Jurkat, Clone E6-1 (cell line): ENCODE results near the gene DUOXA1.
"Not testable (repeated sequence)": the region's sequence is repeated elsewhere in the genome, so short reads cannot be mapped to it uniquely, and the experiment has no call there.

Experiments used
- DNase-seq: peaks from one replicate; pipeline ENCODE4 v3.0.0-alpha.2; 2011; ENCODE audit warnings: low read depth, low spot score
- H3K4me3 ChIP-seq: 2 replicates; pipeline ENCODE4 v1.5.1; 2011; ENCODE audit warnings: mild to moderate bottlenecking, low read length, control low read depth, moderate library complexity

The DUOXA1 gene

DNA sequence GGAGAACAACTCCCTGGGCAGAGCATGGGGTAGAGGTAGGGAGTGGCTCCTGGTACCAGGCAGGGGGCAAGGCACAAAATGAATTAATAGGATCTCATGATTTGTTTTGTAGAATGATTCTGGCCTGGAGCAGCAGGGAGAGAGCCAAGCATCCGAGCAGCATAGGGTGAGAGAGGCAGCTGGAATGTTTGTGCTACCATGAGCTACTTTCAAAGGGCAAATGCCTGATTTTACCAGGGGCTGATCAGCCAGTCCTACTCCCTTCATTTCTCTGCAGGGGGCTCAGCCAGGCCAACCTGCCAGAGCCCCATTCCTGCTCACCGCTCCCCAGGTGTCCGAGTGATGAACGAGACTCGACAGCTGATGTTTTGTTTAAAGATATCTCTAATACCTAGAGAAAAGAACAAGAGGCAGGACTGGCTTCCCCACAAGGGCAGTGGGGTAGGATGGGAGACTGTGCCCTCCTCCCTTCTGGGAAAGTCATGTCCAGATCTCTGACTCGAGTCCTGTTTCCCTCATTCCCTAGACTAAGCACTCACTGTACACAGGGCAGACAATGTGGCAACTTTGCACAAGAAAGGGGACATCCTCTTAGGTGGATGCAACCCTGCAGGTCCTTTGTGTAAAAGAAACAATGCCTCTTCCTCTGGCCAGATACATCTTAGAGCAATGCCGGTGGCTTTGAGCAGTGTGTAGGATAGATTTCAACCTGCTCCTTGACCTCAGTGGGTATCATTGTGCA, 28.6 kb downstream of the DUOXA1 start:
- no peak overlapping the region for H3K4me3 ChIP-seq
- DNase-seq: no peak

DNA sequence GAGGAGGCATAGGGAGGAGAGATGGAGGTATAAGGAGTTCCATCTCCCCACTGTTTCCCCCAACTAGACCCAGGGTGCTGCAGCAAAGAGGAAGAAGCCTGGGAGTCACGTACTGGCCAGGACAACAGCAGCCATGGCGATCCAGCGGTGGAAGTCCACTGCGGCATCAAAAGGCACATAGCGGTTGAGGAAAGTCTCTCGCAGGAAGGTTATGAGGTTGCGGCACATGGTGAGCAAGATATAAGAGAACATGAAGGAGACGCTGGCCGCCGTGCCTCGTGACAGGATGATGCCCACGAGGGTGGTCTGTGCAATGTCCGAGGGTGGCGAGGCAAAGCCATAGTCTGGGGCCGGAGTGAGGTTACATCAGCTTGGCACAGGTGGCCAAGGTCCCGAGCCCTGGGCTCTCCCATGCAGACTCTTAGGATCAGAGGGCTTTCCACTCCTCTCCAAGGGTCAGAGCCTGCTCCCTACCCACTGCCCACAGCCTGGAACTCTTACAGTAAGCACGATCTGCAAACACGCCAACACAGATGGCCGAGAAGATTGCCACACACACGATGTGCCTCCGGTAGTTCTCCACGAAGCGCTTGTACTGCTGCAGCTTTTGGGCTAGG, 30.0 kb downstream of the DUOXA1 start:
- no peak overlapping the region for H3K4me3 ChIP-seq

GRCh38 chr15:45097466-45097865, 32.2 kb downstream of the DUOXA1 start:
- no peak for DNase-seq
- H3K4me3 ChIP-seq: no peak overlapping the region

More for the DNA sequence above, 30.0 kb downstream of the DUOXA1 start:
- no peak for DNase-seq

GRCh38 chr15:45095661-45096060, 34.0 kb downstream of the DUOXA1 start:
- no peak for DNase-seq
- H3K4me3 ChIP-seq: no peak overlapping the region

DNA sequence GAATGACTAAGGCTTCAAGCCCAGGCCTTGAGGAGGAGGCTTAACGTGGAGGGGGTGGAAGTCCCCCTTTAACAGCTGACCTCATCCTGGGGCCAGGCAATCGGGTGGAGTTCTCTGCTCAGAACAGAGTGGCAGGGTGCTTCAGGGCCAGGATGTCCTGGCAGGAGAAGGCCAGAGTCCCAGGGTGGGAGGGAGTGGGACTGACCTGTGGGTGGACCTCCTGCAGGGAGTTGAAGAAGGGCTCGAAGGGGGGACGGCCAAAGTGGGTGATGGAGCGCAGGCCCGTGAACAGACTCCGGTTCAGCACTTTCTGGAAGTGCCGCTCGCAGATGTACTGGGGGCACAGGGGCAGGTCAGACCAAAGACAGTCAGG, 35.3 kb downstream of the DUOXA1 start:
- no peak overlapping the region for H3K4me3 ChIP-seq
- DNase-seq: no peak

- DNase-seq: no peak
- no peak overlapping the region for H3K4me3 ChIP-seq
Measured at GRCh38 chr15:45093622-45094357, 35.9 kb downstream of the DUOXA1 start.

DNA sequence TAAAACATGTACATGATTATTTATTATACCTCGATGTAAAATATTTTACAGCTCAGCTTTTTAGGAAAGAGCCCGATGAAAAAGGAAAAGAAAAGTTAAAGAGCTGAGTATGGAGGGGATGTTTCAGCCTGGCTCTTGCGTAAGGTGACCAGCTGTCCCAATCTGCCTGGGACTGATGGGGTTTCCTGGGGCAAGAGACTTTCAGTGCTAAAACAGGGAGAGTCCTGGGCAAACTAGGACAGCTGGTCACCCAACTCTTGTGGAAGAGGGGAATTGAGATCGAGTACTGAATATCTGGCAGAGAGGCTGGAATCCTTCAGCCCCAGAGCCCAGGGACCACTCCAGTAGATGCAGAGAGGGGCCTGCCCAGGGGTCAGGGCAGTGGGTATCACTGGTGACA, 36.7 kb downstream of the DUOXA1 start:
- H3K4me3 ChIP-seq: no peak overlapping the region
- no peak for DNase-seq

DNA sequence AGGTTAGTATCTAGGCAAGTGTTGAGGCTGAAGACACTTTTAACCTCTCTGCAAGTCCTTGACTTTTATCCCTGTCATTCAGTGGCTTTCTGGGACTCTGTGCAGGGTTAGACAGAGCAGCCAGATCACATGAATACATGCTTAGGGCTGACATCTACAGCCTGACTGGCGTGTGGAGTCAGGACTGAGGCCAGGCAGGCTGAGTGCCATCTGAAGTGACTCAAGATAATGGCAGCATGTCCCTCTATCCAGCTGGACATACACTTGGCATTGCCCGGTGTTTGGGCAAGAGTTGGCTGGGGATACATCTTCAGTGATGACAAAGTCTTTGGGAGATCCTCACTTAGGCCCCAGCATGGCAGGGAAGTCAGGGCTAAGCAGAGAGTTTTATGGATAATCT, 38.1 kb downstream of the DUOXA1 start:
- no peak overlapping the region for H3K4me3 ChIP-seq
- no peak for DNase-seq

- no peak for DNase-seq
Measured at GRCh38 chr15:45091161-45091560, 38.5 kb downstream of the DUOXA1 start.

DNA sequence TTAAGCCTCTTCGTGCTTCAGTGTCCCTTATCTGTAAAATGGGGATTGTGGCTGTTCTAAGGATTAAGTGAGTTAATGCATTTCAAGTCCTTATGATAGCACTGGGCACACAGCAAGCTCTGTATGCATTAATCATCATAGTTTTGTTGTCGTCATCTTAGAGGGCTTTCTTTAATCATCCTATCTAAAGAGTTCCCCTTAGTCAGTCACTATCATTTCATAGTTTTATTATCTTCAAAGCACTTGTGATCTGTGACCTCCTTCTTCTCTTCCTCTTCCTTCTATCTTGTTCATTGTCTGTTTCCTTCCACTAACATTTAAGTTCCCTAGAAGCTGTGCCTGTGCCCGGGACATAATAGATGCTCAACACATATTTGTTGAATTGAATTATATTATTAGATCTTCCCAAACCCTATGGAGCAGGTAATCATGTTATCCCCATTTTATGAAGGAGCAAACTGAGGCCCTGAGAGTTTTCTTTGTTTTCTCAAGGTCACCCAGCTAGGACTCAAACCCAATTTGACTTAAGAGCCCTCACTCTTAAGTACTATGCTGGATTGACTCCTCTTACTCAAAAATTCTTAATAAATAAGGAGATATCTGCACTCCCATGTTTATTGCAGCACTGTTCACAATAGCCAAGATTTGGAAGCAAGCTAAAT, 39.8 kb downstream of the DUOXA1 start:
- no peak overlapping the region for H3K4me3 ChIP-seq
- DNase-seq: no peak

More at GRCh38 chr15:45091161-45091560, 38.5 kb downstream of the DUOXA1 start:
- no peak overlapping the region for H3K4me3 ChIP-seq

DNA sequence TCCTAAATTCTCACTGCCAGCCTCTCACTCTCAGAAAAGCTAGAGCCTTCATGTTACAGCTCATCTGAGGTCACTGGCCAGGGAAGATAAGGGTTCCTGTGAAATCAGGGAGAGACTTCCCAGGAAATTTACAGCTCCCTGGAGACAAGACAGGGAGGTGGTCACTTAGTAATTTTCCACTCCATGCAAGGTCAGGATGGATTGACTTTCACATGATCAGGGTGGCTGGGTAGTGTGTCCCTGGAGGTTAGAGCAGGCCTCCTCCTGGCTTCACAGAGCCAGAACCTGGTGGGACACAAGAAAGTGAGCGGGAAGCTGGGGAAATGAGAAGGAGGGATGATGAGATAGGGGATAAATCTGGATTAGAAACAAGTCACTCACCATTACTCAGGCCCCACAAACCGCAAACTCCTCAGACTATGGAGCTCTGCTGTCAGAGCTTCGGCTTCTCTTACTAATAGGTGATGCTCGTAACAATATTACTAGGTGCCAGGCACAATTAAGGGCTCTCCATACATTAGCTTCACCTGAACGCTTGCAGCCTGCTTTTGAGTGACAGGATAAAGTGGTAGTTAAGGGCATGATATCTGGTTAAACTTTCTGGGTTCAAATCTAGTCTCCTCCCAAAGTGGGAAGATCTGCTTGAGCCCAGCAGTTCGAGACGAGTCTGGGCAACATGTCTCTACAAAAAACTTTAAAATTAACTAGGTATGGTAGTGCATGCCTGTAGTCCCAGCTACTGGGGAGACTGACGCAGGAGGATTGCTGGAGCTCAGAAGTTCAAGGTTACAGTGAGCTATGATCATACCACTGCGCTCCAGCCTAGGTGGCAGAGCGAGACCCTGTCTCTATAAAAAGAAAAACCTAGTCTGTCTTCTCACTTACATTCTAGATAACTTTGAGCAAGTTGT, 40.6 kb downstream of the DUOXA1 start:
- no peak for DNase-seq
- no peak overlapping the region for H3K4me3 ChIP-seq

DNA sequence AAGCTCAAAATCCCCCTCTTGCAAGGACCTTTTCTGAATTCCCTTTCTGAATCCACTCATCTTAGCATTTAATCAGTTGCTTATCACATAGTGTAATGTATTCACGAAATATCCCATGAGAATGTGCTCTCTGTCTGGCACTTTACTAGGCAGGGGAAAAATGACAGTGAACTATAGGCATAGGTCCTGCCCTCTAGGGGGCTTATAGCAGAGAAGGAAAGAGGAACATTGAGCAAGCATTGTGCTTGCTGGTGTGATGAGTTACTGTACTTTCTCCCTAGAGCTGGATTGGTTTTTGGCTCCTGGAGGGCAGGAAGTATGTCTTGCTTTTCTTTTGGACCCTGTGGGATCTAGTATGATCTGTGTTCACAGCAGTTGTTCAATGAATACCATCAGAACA, 42.2 kb downstream of the DUOXA1 start:
- no peak overlapping the region for H3K4me3 ChIP-seq
- DNase-seq: no peak

DNA sequence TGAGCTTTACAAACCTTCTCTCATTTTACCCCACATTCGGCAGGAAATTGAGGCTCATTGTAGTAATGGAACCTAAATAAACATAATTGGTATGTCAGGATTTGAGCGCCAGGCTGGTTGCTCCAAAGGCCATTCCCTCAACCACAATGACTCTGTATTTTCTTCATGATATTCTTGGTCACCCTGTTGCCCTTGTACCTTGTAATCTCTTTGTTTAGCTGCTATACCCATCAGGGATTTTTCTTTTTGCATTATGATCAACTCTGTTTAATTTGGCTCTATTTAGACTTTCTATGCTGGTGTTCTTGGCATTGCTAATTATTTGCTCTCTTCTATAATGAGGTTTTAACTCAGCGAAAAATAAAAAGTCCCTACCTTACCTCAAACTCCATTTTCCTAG, 45.5 kb downstream of the DUOXA1 start:
- no peak for DNase-seq
- H3K4me3 ChIP-seq: no peak overlapping the region

GRCh38 chr15:45083223-45083622, 46.5 kb downstream of the DUOXA1 start:
- no peak overlapping the region for H3K4me3 ChIP-seq
- DNase-seq: no peak

DNA sequence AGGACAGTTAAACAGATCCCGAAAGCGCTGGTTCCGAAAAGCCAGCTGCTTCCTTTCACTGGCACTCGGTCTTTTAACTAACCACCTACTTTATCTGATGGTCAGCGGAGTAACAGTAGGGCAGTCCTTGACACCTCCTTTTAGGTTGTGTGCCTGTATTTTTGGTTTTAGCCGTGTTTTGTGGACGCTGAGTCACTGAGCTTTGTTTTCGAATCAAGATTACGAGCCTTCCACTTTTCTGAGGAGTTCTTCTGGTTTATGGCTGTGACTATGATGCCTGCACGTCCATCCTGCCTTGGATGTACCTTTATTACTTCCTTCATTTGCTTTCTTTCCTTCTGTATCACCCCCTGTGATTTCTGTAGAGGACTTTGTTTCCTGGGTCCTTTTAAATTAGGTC, 47.3 kb downstream of the DUOXA1 start:
- not testable (repeated sequence) for DNase-seq, H3K4me3 ChIP-seq

DNA sequence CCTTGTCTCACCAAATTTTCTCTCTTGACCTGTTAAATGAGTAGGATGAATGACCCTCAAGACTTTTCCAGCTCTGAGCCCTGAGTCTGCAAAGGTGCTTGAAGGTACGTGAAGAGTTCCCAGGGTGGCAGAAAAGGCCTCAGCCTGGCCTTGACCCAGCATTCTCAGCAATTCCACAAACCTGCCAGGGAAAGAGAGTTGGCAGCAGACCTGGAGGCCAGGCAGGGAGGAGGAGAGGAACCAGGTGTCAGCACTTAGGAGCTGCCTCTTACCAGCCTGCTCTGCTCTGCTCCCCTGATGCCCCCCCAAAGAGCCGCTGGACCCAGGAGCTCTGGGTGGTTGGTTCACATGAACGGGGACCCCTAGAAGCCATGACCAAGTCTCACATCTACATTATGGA, 49.1 kb downstream of the DUOXA1 start:
- not testable (repeated sequence) for DNase-seq, H3K4me3 ChIP-seq

DNA sequence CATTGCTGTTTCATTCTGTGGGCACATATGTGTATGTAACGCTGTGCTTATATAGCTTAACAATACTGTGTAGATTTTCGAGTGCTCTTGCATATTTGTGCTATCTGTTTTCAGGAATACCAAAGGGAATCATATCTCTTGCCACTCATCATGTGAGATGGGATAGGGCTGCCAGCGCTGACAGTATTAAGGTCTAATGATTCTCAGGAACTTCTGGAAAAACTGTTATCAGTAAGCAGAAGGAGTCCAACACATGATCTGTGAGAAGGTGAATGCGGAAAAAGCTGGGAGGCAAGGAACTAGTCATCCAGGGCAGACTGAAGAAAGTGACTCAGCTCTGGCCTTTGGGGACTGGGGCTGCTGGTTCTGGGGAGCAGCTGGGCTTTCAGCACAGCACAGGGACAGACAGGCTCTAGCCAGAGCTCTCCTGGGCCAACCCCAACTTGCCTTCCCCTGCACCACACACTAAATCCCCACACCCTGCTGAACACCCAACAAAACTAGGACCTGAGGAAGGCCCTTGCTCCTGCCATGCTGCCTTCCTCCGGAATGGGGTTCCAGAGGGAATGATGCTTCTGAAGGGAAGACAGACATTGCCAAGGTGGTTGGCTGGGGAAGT, 49.9 kb downstream of the DUOXA1 start:
- DNase-seq, H3K4me3 ChIP-seq: not testable (repeated sequence)

- DNase-seq: not testable (repeated sequence)
Measured at GRCh38 chr15:45079201-45079600, 50.5 kb downstream of the DUOXA1 start.

More at GRCh38 chr15:45079201-45079600, 50.5 kb downstream of the DUOXA1 start:
- not testable (repeated sequence) for H3K4me3 ChIP-seq
